Panc1 (cell line): ENCODE data around the gene ITGAX. TPM values are rescaled to one million over a fixed set of nuclear protein-coding genes. Genes with fewer than 3 reads are reported as not detected.

Experiments used
- ATAC-seq: fragments of 200-7000 bp; cut with Tn5 transposase; 2 replicates; pipeline ENCODE4 v1.9.1; 2020; ENCODE audit warnings: mild to moderate bottlenecking, moderate library complexity
- BruUV-seq: library from RNA; stranded (reverse); fragments of 400-500 nt; replicated peaks from 2 replicates; lab custom pipeline; 2021; lab: Mats Ljungman, UMichigan
- CTCF ChIA-PET: fragments of 300-600 bp; sonication (Branson Sonifier 250); formaldehyde crosslinking; loops from one replicate; lab custom pipeline; 2022; ENCODE audit warnings: antibody characterized with exemption; lab: Charles Lee
- POLR2A ChIA-PET: fragments of 300-600 bp; sonication (Branson Sonifier 250); formaldehyde crosslinking; loops from one replicate; lab custom pipeline; 2022; ENCODE audit warnings: antibody characterized with exemption; lab: Charles Lee
- DNase-seq: peaks from one replicate; pipeline ENCODE4 v3.0.0-alpha.2; 2010; ENCODE audit warnings: low read depth, low spot score
- H3K27ac ChIP-seq: 2 replicates; pipeline ENCODE4 v1.5.1; 2011; ENCODE audit warnings: mild to moderate bottlenecking, low read length, inconsistent platforms
- H3K27me3 ChIP-seq: fragments of 200-500 bp; sonication (Bioruptor generic); 2 replicates; pipeline ENCODE4 v1.6.0; 2014; ENCODE audit warnings: low read length, inconsistent platforms; ENCODE audit not compliant: control insufficient read depth, insufficient read depth
- H3K36me3 ChIP-seq: fragments of 200-500 bp; sonication (Bioruptor generic); 2 replicates; pipeline ENCODE4 v1.5.1; 2014; ENCODE audit warnings: inconsistent platforms, mild to moderate bottlenecking, low read length, moderate library complexity; ENCODE audit not compliant: control insufficient read depth, insufficient read depth
- H3K4me1 ChIP-seq: 2 replicates; pipeline ENCODE4 v1.5.1; 2011; ENCODE audit warnings: inconsistent platforms, mild to moderate bottlenecking, low read length, moderate library complexity; ENCODE audit not compliant: control insufficient read depth, insufficient read depth
- H3K4me3 ChIP-seq, 2 experiments: 2 replicates each; pipeline ENCODE4 v1.5.1; 2011 to 2012; ENCODE audit warnings: low read depth in 2 of 2, low read length in 2 of 2, mild to moderate bottlenecking in 2 of 2, inconsistent platforms in 1 of 2, moderate library complexity in 1 of 2
- H3K9me3 ChIP-seq: fragments of 200-500 bp; sonication (Bioruptor generic); 2 replicates; pipeline ENCODE4 v1.5.1; 2014; ENCODE audit warnings: low read depth, mild to moderate bottlenecking, inconsistent platforms, low read length, moderate library complexity; ENCODE audit not compliant: control insufficient read depth, insufficient read depth
- CTCF ChIP-seq: fragments of 450-650 bp; IDR thresholded peaks from 2 replicates; pipeline ENCODE4 v1.5.1; 2017; ENCODE audit warnings: mild to moderate bottlenecking
- POLR2AphosphoS5 ChIP-seq: IDR thresholded peaks from 2 replicates; pipeline ENCODE4 v1.6.1; 2012; ENCODE audit warnings: mild to moderate bottlenecking, low read depth, low read length, moderate library complexity
- REST ChIP-seq, 2 experiments: IDR thresholded peaks; 2 replicates each; pipeline ENCODE4 v1.6.1; 2011 to 2012; ENCODE audit warnings: low read depth in 2 of 2, control low read depth in 1 of 2, low read length in 1 of 2, mild to moderate bottlenecking in 1 of 2, moderate library complexity in 1 of 2; ENCODE audit not compliant: insufficient read depth in 1 of 2
- SIN3A ChIP-seq: IDR thresholded peaks from 2 replicates; pipeline ENCODE4 v1.6.1; 2012; ENCODE audit warnings: low read depth, mild to moderate bottlenecking, low read length, moderate library complexity, borderline replicate concordance; ENCODE audit not compliant: insufficient read depth
- TCF7L2 ChIP-seq: IDR thresholded peaks from 2 replicates; pipeline ENCODE4 v1.6.1; 2011; ENCODE audit warnings: mild to moderate bottlenecking, low read depth, low read length, inconsistent platforms
- in situ Hi-C: cut with HindIII; loops from 2 replicates; pipeline ENCODE4 v1.10.0; 2016; ENCODE audit warnings: low sequenced_read_pairs, low pct_unique_long_range_greater_than_20kb
- intact Hi-C: fragments of 100-400 bp; cut with micrococcal nuclease; formaldehyde crosslinking; loops from one replicate; pipeline ENCODE4 v1.10.0; 2022; ENCODE audit not compliant: unreplicated experiment
- total RNA-seq: library from RNA; stranded (reverse); gene quantifications from one replicate; pipeline ENCODE4 v1.2.1, GENCODE V29; 2021; ENCODE audit not compliant: unreplicated experiment

ITGAX gene
- total RNA-seq, 1 experiment from 2014 or later, result 0.49 TPM

GRCh38 chr16:31367853-31368252 is 12.9 kb downstream of the ITGAX start:
- Histone ChIP-seq H3K36me3 (no peaks in the 10 kb centered on the region), H3K4me3 (no peak overlapping the region), H3K9me3 (no peaks in the 10 kb centered on the region), H3K27me3 (no peaks in the 10 kb centered on the region), H3K27ac (no peak overlapping the region), H3K4me1 (no peaks in the 10 kb centered on the region)
- BruUV-seq, result no TSS peak
- DNase-seq (no peak), ATAC-seq (no peak)
- ChIA-PET CTCF (no interaction called here), POLR2A (no interaction called here)
- in situ Hi-C loops (no loop called here), intact Hi-C loops (no loop called here)
- no peak for TF ChIP-seq TCF7L2
- TF ChIP-seq REST (IDR thresholded peaks at IDR 0.05; ENCODE audit: insufficient read depth in 1 of 2, low read depth in 2 of 2, low read length in 1 of 2), result no peak
- TF ChIP-seq SIN3A, result no peak
- TF ChIP-seq CTCF, result no peak
- TF ChIP-seq POLR2AphosphoS5, result no peak

- BruUV-seq, result no TSS peak
- no peak overlapping the region for H3K4me3 ChIP-seq
- in situ Hi-C loops, result no loop called here
- intact Hi-C loops, result no loop called here
- H3K9me3 ChIP-seq, result no peaks in the 10 kb centered on the region
- CTCF ChIA-PET, result no interaction called here
- H3K4me1 ChIP-seq, result no peaks in the 10 kb centered on the region
- H3K27me3 ChIP-seq, result no peaks in the 10 kb centered on the region; the same call in 1 of the 2 replicates
- POLR2A ChIA-PET, result no interaction called here
- no peak for DNase-seq
- no peak overlapping the region for H3K27ac ChIP-seq
- TF ChIP-seq REST (IDR thresholded peaks at IDR 0.05; ENCODE audit: insufficient read depth in 1 of 2, low read depth in 2 of 2, low read length in 1 of 2) (no peak), POLR2AphosphoS5 (no peak), CTCF (no peak), SIN3A (no peak), TCF7L2 (no peak)
- H3K36me3 ChIP-seq, result no peaks in the 10 kb centered on the region
- no peak for ATAC-seq
Measured at GRCh38 chr16:31371008-31371407, 16.0 kb downstream of the ITGAX start.
